T1000 (cell line): Measurements from ENCODE around the gene HDAC8.
"Not testable (repeated sequence)": the region's sequence is repeated elsewhere in the genome, so short reads cannot be mapped to it uniquely, and the experiment has no call there.

Experiments
- DNase-seq: peaks from one replicate; lab custom pipeline; 2025; ENCODE audit warnings: mixed read lengths; lab: John Stamatoyannopoulos, UW

HDAC8 gene

GRCh38 chrX:72532366-72532765, 40.3 kb downstream of the HDAC8 start:
- no peak for DNase-seq

GRCh38 chrX:72526534-72527508, 45.8 kb downstream of the HDAC8 start:
- no peak for DNase-seq

GRCh38 chrX:72498782-72499181, 73.9 kb downstream of the HDAC8 start:
- no peak for DNase-seq

GRCh38 chrX:72495046-72495445, 77.6 kb downstream of the HDAC8 start:
- DNase-seq, result no peak

- no peak for DNase-seq
These were observed 80.1 kb downstream of the HDAC8 start for GRCh38 chrX:72492499-72492898.

GRCh38 chrX:72490221-72490620, 82.4 kb downstream of the HDAC8 start:
- not testable (repeated sequence) for DNase-seq

GRCh38 chrX:72487661-72488060, 85.0 kb downstream of the HDAC8 start:
- DNase-seq, result no peak

- DNase-seq, result no peak
These were observed 93.0 kb downstream of the HDAC8 start for GRCh38 chrX:72479324-72480274.

GRCh38 chrX:72478853-72479252, 93.8 kb downstream of the HDAC8 start:
- DNase-seq, result no peak

- DNase-seq, result no peak
These were observed 94.3 kb downstream of the HDAC8 start for GRCh38 chrX:72478351-72478750.

GRCh38 chrX:72477781-72478181, 94.9 kb downstream of the HDAC8 start:
- DNase-seq, result no peak

- DNase-seq, result no peak
These were observed 95.3 kb downstream of the HDAC8 start for GRCh38 chrX:72477376-72477775.

- no peak for DNase-seq
These were observed 96.5 kb downstream of the HDAC8 start for GRCh38 chrX:72475952-72476668.

GRCh38 chrX:72475338-72475737, 97.3 kb downstream of the HDAC8 start:
- DNase-seq, result no peak

GRCh38 chrX:72470532-72471223, 102.0 kb downstream of the HDAC8 start:
- no peak for DNase-seq

- no peak for DNase-seq
These were observed 102.5 kb downstream of the HDAC8 start for GRCh38 chrX:72470117-72470516.

GRCh38 chrX:72468607-72469006, 104.0 kb downstream of the HDAC8 start:
- no peak for DNase-seq

- no peak for DNase-seq
These were observed 105.5 kb downstream of the HDAC8 start for GRCh38 chrX:72467135-72467534.

GRCh38 chrX:72466493-72466892, 106.2 kb downstream of the HDAC8 start:
- no peak for DNase-seq

- no peak for DNase-seq
These were observed 106.8 kb downstream of the HDAC8 start for GRCh38 chrX:72465889-72466288.

- DNase-seq, result no peak
These were observed 110.9 kb downstream of the HDAC8 start for GRCh38 chrX:72461766-72462165.
